8988T (cell line): ENCODE measurements around the gene TTC39C.

Experiments used
- DNase-seq: peaks from one replicate; pipeline ENCODE4 v3.0.0; 2011

TTC39C gene

DNA sequence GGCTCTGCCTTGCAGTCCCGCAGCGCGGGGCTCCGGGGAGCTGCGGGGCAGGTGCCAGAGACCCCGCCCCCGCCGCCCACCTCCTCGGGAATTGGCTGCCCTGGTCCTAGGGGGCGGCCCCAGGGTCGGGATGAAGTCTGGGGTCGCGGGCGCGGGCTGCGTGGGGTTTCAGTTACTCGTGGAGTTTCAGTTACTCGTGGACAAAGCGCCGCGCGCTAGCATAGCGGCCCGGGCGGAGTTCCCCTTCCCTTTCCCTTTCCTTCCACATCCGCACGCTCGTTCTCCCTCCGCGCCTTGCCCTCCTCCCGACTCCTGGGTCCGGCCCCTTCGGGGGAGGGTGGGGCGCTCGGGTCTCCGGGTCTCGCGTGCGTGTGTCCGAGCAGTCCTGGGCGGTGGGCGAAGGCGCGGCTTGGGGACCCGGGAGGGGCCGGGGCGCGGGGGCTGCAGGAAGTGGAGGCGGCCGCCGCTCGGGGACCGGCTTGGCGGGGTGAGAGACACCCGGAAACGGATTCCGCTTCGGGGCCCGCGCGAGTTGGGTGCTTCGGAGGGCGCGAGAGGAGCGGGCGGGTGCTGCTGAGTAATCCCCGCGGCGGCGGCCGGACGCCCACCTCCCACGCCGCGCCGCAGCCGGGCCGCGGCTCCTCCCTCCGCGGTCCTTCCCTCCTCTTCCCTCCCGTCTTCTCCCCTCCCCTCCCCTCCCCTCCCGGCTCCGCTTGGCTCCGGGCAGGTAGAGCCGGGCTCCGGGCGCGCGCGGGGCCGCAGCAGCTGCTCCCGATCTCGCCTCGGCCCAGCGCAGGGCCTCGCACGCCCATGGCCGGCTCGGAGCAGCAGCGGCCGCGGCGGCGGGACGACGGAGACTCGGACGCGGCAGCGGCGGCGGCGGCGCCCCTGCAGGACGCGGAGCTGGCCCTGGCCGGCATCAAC, at the start of gene TTC39C:
TSS of gene TTC39C (plus strand) at position 693 of the 924 bp plus-strand sequence. CDS start at position 811, 118 bp downstream.
- DNase-seq: peak; percentile 92

GRCh38 chr18:23966909-23967308, 47.6 kb upstream of the TTC39C start:
- DNase-seq: no peak

DNA sequence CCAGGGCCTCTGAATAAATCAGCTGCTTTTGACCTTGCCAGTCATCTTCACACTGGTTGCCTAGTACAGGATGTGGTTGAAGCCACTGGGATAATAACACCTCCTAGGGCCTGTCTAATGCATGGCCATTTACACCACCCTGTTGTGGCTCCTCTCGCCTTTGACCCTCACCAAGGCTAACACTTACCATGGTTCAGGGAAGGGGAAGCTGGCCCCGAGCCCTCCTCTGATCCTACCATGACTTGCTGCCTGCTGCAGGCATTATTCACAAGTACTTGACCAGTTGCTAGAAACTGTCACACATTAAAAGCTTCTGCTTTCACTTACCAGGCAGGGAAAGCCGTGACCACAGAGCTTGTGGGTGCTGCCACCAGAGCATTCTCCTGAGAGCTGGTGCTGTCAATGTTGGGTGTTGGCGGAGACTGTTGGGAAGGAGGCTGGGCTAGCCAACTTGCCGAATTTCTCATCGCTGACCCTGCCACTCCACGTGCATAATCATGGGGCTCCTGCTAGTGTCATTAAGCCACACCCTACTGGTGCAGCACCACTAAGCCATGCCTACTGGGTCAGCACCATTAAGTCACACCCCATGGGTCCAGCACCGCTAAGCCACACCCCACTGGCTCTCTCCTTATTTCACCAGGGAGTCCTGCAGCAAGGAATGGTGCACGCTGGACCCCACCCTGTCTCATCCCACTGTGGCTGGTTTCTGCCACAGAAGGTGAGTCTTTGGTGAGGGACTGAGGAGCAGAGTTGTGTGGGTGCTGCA, 47.0 kb upstream of the TTC39C start:
- DNase-seq: no peak

DNA sequence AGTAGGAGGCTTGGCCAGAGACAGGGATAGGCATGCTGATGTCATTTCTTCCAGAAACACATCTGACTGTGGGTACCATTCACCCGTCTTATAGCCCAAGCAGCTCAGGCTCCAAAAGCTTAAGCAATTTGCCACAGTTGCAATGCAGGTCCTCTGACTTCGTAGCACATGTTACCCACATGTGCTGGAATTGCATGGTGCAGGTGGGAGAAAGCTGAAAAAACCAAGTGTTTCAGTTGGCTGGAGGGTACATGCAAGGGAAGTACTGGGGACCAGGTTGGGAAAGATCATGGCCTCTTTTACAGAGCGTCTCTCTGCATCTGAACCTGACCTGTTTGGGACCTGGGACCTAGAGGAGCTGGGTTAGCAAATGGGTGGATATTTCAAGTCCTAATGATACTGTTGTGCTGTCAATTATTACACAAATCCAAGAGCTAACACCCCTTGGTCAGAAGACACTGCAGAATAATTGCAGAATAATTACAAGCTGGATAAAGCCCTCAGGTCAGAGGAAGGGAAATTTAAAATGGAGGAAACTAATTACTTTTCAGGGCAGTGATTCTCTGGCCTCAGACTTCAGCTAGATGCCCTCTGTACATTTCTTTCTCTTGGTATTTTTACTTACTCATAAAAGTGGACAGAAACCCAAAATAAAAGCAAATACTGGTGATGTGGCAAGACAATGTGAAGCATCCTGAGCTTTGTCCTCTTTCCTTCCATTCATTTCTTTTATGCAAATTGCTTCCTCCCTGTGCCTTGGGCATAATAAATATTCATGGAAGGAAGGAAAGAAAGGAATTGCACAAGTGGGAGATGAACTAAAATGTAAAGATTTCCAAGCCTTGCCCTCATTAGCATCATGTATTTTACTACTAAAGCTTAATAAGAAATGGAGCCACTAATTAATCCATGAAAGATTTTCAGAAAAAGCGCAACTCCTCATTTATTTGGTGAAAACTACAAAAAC, 45.6 kb upstream of the TTC39C start:
- no peak for DNase-seq

GRCh38 chr18:23969664-23970063, 44.9 kb upstream of the TTC39C start:
- DNase-seq: no peak

GRCh38 chr18:23970161-23971096, 44.1 kb upstream of the TTC39C start:
- DNase-seq: no peak

- no peak for DNase-seq
Measured at GRCh38 chr18:23971097-23971440, 43.5 kb upstream of the TTC39C start.

- DNase-seq: no peak
Measured at GRCh38 chr18:23971666-23972230, 42.8 kb upstream of the TTC39C start.

DNA sequence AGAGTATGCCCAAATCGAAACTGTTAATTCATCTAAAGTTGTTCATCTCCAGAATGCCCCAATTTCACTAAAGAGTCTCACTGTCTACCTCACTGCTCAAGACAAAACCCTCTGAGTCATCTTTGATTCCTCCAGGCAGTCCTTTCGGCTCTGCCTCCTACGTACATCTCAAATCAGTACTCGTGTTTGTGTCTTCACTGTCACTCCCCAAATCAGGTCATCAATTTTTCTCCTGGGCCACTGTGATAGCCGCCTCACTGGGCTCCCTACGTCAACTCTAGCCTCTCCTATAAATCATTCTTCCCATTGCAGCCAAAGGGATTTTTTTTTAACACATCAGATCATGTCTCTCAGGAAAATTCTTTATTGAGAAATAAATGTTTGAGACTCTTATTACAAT, 42.1 kb upstream of the TTC39C start:
- DNase-seq: no peak

GRCh38 chr18:23977103-23977502, 37.5 kb upstream of the TTC39C start:
- DNase-seq: no peak

GRCh38 chr18:23977719-23978483, 36.7 kb upstream of the TTC39C start:
- no peak for DNase-seq

- no peak for DNase-seq
Measured at GRCh38 chr18:23981369-23981980, 33.1 kb upstream of the TTC39C start.

- no peak for DNase-seq
Measured at GRCh38 chr18:23982155-23983079, 32.1 kb upstream of the TTC39C start.

- no peak for DNase-seq
Measured at GRCh38 chr18:23983112-23983511, 31.4 kb upstream of the TTC39C start.

GRCh38 chr18:23986600-23987359, 27.8 kb upstream of the TTC39C start:
- no peak for DNase-seq

- DNase-seq: no peak
Measured at GRCh38 chr18:23990474-23991410, 23.8 kb upstream of the TTC39C start.
